NB4 (cell line): ENCODE data around the gene LIFR.

ENCODE experiments used
- MYC ChIP-seq: IDR thresholded peaks from 2 replicates; pipeline ENCODE4 v1.6.1; 2011; ENCODE audit warnings: low read depth, low read length
- POLR2A ChIP-seq: IDR thresholded peaks from 2 replicates; pipeline ENCODE4 v1.6.1; 2011; ENCODE audit warnings: mild to moderate bottlenecking; ENCODE audit not compliant: insufficient read length; ENCODE audit errors: extremely low read depth
- TF ChIP-seq, protein P1 (sequence below): IDR thresholded peaks from one replicate; pipeline ENCODE4 v1.5.1; 2012; ENCODE audit warnings: low read depth, low read length
- TF ChIP-seq, protein P2 (sequence below): IDR thresholded peaks from 2 replicates; pipeline ENCODE4 v1.6.1; 2011; ENCODE audit warnings: low read depth, low read length

DNA sequence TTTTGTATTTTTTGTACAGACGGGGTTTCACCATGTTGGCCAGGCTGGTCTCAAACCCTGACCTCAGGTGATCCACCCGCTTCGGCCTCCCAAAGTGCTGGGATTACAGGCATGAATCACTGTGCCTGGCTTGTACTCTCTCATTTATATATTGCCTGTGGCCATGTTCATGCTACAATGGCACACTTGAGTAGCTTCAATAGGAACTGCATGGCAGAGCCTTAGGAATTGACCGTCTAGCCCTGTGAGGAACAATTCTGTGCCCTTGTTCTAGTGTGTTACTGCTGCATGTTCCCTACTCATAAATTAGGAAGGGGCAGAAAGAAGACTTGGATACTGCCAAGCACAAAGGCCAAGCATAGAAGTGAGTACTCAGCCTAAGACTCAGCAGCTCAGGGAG lies 104.2 kb downstream of the LIFR start:
- TF ChIP-seq, protein P1, sequence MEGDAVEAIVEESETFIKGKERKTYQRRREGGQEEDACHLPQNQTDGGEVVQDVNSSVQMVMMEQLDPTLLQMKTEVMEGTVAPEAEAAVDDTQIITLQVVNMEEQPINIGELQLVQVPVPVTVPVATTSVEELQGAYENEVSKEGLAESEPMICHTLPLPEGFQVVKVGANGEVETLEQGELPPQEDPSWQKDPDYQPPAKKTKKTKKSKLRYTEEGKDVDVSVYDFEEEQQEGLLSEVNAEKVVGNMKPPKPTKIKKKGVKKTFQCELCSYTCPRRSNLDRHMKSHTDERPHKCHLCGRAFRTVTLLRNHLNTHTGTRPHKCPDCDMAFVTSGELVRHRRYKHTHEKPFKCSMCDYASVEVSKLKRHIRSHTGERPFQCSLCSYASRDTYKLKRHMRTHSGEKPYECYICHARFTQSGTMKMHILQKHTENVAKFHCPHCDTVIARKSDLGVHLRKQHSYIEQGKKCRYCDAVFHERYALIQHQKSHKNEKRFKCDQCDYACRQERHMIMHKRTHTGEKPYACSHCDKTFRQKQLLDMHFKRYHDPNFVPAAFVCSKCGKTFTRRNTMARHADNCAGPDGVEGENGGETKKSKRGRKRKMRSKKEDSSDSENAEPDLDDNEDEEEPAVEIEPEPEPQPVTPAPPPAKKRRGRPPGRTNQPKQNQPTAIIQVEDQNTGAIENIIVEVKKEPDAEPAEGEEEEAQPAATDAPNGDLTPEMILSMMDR, result no peak
- TF ChIP-seq, protein P2, sequence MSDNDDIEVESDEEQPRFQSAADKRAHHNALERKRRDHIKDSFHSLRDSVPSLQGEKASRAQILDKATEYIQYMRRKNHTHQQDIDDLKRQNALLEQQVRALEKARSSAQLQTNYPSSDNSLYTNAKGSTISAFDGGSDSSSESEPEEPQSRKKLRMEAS, result no peak
- TF ChIP-seq POLR2A (no peak), MYC (no peak)
